HFF-Myc (cell line): ENCODE measurements around the gene RFTN1.
A peak's percentile ranks its signal among the peaks of the same experiment; 100 is the strongest.

Source experiments
- DNase-seq: peaks from one replicate; pipeline ENCODE4 v3.0.0-alpha.2; 2011; ENCODE audit warnings: low read depth; ENCODE audit errors: extremely low read depth
- H3K4me3 ChIP-seq: replicated peaks from 2 replicates; pipeline ENCODE4 v1.5.1; 2011; ENCODE audit warnings: low read depth, mild to moderate bottlenecking, control low read depth, low read length
- TF ChIP-seq, protein P1 (sequence below): IDR thresholded peaks from 2 replicates; pipeline ENCODE4 v1.5.1; 2012; ENCODE audit warnings: mild to moderate bottlenecking, low read depth, low read length, control low read depth; ENCODE audit errors: missing control alignments

Gene RFTN1

DNA sequence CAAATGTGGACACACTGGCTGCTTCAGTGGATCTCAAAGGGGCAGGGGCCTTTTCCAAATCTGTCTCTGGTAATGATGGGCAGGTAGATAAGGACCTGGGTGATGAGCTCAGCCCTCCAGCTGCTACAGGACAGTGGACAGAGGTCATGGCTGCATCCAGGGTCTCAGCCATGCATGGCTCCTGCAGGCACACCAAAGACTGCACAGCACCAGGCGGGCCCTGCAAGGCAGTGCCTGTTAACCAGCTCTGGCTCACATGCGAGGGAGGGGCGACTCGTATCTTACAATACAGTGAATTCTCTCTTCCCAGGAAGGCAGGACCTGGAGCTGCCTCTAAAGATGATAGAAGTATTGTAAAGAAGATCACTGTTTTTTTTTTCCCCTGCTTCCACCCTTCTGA is 189.8 kb downstream of the RFTN1 start:
- TF ChIP-seq, protein P1, sequence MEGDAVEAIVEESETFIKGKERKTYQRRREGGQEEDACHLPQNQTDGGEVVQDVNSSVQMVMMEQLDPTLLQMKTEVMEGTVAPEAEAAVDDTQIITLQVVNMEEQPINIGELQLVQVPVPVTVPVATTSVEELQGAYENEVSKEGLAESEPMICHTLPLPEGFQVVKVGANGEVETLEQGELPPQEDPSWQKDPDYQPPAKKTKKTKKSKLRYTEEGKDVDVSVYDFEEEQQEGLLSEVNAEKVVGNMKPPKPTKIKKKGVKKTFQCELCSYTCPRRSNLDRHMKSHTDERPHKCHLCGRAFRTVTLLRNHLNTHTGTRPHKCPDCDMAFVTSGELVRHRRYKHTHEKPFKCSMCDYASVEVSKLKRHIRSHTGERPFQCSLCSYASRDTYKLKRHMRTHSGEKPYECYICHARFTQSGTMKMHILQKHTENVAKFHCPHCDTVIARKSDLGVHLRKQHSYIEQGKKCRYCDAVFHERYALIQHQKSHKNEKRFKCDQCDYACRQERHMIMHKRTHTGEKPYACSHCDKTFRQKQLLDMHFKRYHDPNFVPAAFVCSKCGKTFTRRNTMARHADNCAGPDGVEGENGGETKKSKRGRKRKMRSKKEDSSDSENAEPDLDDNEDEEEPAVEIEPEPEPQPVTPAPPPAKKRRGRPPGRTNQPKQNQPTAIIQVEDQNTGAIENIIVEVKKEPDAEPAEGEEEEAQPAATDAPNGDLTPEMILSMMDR: no peak
- no peak overlapping the region for H3K4me3 ChIP-seq
- no peak for DNase-seq

DNA sequence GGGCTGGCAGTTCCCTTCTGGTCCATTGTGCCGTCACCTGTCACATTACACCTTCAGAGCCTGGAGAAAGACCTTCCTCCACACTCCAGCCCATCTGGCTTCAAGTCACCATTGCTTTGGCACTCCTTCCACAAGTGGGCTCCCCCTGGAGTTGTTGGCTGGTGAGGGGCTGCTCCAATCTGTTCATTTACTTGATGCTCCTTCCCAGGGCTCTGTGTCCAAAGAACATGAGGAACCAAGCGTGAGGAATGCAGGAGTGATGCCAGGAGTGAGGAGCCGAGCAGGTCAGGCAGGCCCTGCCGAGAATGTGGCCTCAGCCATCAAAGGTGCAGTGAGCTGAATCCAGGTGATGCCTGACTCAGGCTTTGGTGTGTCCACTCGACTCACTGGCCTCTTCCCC is 191.3 kb downstream of the RFTN1 start:
- TF ChIP-seq, protein P1: no peak
- no peak overlapping the region for H3K4me3 ChIP-seq
- DNase-seq: no peak

DNA sequence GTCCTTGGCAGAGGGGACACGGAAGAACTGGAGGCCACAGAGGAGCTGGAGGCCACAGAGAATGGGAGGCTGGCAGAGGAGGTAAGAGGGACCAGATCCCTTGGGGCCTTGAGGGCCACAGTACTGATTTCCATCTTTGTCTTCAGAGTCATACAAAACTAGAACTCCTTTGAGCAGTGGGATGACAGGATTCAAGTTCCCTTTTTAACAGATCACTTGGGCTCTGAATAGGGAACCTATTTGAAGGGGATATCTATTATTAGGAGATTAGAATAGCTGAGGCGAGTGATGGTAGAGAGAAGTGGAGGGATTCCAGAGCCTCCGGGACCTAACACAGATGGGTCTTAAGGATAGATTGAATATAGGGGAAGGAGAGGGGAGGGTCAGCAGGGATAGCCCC is 192.8 kb downstream of the RFTN1 start:
- TF ChIP-seq, protein P1: no peak
- no peak overlapping the region for H3K4me3 ChIP-seq
- DNase-seq: no peak

DNA sequence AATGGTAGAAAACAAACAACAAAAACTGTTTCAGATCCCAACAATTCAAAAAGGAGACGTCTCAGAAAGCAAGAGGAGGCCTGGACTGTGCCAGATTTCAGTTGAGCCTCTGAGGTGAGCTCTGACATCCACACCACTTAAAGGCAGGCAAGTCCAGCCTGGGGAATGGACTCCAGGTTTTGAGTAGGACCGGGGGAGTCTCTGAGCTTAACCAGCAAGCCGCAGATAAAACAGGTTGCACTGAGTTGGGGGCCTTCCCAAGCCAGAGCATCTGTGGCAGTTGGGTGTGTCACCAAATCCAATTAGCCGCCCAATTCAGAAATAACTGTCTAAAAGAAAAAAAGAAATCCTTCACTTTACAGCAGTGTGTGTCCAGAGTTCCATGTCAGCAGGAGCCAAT is 193.8 kb downstream of the RFTN1 start:
- TF ChIP-seq, protein P1: no peak
- no peak overlapping the region for H3K4me3 ChIP-seq
- no peak for DNase-seq

DNA sequence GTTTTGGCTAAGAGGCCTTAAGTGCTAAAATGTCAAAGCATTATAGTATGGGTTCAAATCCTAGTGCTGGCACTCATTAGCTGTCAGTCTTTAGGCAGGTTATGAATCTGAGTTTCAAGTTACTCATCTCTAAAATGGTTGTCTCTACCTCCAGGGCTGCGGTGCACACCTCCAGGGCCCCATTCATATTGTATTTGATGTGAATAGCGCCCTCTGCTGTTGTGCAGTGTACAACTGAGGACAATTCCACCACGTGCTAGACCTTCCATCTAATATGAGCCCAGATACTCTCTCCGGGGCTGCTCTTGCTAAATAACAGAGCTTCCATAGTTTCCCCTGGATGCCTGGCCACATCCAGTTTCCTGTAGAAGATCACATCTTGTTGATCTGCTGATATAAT is 194.2 kb downstream of the RFTN1 start:
- H3K4me3 ChIP-seq: no peak overlapping the region
- TF ChIP-seq, protein P1: peak; percentile 50
- DNase-seq: no peak

DNA sequence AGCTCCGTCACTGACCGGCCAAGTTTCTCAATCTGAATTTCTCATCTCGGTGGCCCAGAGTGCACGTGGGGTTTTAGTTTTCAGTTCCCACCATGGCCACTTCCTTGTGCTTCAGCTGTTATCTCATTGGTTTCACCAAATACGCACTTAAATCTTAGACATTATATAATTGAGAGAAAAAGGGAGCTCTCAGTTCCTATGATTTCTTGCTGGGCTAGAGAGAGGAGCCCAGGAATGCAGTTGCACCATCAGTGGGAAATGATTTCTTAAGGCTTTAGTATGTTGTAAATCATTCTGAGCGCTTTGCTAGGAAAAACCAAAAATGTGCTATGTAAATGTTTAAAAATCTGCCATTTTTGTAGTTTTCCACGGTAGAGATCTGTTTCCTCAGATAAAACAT is 195.3 kb downstream of the RFTN1 start:
- no peak overlapping the region for H3K4me3 ChIP-seq
- no peak for DNase-seq
- TF ChIP-seq, protein P1: no peak

DNA sequence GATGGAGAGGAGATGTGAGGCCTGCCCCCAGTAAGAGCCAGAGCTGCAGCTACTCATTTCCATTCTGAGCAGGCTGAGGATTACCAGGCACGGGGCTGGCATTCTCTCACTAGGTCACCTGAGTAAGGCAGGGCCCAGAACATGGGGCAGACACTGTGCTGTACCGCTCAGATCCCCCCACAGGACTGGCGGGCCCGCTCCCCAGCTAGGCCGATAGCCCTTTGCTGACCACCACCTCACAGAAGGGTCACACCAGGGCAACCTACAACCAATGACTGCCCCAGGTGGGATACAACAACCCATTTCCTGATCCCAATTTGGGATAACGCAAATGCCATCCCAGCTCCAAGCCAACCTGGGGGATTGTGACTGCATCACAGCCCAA is 195.9 kb downstream of the RFTN1 start:
- H3K4me3 ChIP-seq: no peak overlapping the region
- TF ChIP-seq, protein P1: no peak
- DNase-seq: no peak
